Suppressor macrophage treated with lipopolysaccharide for 1 hour (primary cell): Measurements from ENCODE around the gene SLCO1A2.

ENCODE experiments used
- DNase-seq, 3 donors: peaks; one replicate each; pipeline ENCODE4 v3.0.0-alpha.2; 2020 to 2022

The SLCO1A2 gene

DNA sequence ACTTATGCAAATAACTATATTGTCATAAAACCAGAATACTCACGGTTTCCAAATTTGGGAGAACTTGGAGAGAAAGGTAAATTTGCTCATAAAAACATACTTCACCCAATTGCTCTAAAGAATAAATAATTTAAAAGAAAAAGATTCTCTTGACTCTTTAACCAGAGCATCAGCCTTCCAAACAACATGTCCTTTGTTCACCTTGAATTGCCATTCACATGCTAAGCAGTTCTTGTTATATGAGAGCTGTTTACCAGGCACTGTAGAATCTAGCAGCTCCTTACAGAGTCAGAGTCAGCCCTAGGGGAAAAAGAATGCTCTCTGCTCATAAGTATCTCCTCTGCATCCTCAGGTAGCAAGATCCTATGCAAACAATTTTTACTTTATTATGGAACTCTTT is 10.2 kb downstream of the SLCO1A2 start:
- DNase-seq: no peak

GRCh38 chr12:21323736-21324135 is 11.0 kb downstream of the SLCO1A2 start:
- no peak for DNase-seq

DNA sequence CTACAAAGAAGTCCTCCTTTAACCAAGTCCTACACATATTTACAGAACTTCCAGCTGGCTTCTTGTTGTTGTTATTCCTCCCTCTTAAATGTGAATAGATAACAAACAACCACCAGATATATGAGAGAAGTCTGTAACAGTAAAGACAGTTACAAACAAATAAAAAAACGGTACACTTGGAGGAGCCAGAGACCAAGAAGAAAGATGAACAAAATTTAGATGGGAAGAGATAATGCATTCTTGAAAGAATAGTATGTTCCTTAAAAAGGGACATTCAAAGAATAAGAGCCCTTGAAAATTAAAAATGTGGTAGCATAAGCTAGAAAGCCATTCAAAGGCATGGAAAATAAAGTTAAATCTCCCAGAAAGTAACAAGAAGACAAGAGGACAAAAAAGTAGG is 25.9 kb downstream of the SLCO1A2 start:
- DNase-seq: no peak

- DNase-seq: no peak
These were observed 29.1 kb downstream of the SLCO1A2 start for GRCh38 chr12:21305661-21306060.

DNA sequence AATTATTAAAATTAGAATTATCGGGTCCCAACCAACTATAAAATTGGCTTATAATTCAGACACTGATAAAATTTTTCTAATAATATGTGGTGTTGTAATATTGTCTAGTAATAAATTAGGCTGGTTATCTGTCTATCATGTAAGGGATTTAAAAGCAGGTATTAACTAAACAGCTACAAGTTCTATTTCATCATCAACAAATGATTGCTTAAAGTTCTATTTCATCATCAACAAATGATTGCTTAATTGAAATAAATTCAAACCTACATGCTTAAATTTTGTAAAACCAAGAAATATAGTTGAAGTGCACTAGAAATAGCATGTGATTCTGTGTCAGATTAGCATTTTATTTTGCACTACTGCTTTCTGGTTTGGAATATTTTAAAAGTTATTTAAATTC is 34.1 kb downstream of the SLCO1A2 start:
- DNase-seq: peak in 1 of 3 donors; percentile 20

GRCh38 chr12:21296751-21297406 is 37.8 kb downstream of the SLCO1A2 start:
- DNase-seq: peak in 2 of 3 donors; percentile 8 to 29

DNA sequence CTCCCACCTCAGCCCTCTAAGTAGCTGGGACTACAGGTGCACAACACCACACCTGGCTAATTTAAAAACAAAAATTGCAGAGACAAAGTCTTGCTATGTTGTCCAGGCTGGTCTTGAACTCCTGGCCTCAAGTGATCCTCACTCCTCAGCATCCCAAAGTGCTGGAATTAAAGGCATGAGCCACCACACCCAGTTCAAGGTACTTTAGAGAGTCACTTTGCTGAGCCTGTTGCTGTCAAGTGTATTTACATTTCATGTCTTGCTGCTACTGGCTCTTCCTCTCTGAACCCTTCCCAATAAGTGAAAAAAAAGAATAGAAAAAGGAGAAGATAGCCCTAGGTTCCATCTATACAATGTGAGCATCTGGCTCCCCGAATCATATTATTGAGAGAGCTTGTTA is 38.4 kb downstream of the SLCO1A2 start:
- DNase-seq: no peak

- no peak for DNase-seq
These were observed 40.5 kb downstream of the SLCO1A2 start for GRCh38 chr12:21294176-21294575.

DNA sequence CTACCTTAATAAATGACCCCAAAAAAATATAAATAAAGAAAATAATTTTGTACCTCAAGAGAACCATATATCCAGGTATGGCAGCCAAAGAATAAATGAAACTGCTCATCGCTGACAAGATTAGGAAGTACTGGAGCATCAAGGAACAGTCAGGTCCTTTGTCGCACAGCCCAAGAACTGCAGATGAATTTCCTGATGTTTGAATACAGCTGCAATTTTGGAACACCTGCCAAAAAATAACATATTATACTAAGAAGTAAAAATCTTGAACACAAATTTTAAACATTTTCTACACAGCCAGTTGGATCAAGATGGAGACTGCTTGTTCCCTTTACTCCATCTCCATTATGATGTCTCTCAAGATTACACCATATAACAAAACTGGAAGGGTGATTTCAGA is 42.6 kb downstream of the SLCO1A2 start:
- DNase-seq: no peak

DNA sequence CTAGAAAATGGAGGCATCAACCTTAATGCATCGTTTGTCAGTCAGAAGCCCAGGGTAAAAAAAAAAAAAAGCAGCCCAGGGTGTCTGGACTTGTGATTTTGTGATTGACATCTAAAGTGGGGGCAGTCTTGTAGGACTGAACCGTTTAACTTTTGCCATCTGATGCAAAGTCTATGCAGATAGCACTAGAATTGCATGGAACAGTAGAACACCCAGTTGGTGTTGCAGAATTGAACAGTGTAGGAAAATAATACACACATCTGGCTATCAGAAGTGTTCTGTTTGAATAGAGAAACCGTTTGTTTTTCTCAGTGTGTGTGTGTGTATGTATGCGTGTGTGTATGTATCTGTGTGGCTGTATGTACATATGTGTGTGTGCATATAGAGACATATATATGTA is 45.0 kb downstream of the SLCO1A2 start:
- DNase-seq: no peak

DNA sequence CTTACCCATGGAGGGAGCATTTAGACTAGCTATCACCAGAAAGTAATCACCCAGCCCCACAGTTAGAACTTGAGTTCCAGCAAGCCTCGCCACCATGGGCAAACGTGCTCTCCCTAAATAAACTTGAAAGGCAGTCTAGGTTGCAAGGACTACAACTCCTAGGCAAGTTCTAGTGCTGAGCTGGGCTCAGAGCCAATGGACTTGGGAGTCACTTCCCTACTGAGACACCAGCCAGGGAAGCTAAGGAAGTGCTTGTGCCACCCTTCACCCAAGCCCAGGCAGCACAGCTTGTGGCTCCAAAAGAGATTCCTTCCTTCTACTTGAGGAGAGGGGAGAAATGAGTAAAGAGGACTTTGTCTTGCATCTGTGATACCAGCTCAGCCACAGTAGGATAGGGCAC is 57.9 kb downstream of the SLCO1A2 start:
- no peak for DNase-seq

- peak; percentile 1 to 33 (median 23) for DNase-seq
These were observed 68.8 kb downstream of the SLCO1A2 start for GRCh38 chr12:21265932-21266331.

DNA sequence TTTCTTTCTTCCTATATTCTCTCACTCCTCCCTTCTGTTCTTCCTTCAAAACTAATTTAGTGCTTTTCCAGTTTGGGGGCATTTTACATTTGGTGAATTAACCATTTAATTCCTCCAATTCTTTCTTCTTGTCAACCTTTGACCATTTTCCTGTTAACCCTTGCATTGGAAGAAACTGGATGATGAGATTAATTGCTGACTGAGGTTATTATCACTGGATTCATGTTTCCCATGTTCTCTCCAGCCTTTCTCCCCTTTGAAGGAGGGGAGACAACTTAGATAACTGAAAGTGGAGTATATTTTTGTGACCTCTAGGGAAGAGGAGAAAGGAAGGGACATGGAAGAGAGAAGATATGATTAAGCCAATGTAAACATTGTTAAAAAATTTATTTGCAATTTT is 70.5 kb downstream of the SLCO1A2 start:
- no peak for DNase-seq

DNA sequence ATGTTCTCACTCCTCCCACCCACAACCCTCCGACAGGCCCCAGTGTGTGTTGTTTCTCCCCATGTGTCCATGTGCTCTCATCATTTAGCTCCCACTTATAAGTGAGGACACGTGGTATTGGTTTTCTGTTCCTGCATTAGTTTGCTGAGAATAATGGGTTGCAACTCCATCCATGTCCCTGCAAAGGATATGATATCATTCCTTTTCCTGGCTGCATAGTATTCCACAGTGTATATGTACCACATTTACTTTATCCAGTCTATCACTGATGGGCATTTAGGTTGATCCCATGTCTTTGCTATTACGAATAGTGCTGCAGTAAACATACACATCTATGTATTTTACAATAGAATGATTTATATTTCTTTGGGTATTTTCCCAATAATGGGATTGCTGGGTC is 77.5 kb downstream of the SLCO1A2 start:
- no peak for DNase-seq

- DNase-seq: no peak
These were observed 82.6 kb downstream of the SLCO1A2 start for GRCh38 chr12:21252070-21252469.

GRCh38 chr12:21248679-21249078 is 86.0 kb downstream of the SLCO1A2 start:
- no peak for DNase-seq

- no peak for DNase-seq
These were observed 94.9 kb downstream of the SLCO1A2 start for GRCh38 chr12:21239866-21240265.

DNA sequence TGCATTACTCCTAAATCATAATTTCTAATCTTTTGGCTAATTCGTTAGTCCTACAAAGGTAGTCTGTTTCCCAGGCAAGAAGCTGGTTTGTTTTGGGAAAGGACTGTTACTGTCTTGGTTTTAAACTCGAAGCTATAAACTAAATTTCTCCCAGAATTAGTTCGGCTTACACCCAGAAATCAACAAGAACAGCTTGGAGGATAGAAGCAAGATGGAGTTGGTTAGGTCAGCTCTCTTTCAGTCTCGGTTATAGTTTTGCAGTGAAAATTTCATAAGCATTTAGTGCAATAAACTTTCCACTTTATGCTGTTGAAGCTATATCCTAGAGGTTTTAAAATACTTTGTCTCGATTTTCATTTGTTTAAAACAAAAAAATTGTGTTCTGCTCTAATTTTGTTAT is 100.3 kb downstream of the SLCO1A2 start:
- no peak for DNase-seq

GRCh38 chr12:21223930-21224329 is 110.8 kb downstream of the SLCO1A2 start:
- DNase-seq: no peak

- DNase-seq: no peak
These were observed 112.9 kb downstream of the SLCO1A2 start for GRCh38 chr12:21221778-21222177.

GRCh38 chr12:21221072-21221471 is 113.6 kb downstream of the SLCO1A2 start:
- no peak for DNase-seq

- no peak for DNase-seq
These were observed 114.5 kb downstream of the SLCO1A2 start for GRCh38 chr12:21220266-21220665.

DNA sequence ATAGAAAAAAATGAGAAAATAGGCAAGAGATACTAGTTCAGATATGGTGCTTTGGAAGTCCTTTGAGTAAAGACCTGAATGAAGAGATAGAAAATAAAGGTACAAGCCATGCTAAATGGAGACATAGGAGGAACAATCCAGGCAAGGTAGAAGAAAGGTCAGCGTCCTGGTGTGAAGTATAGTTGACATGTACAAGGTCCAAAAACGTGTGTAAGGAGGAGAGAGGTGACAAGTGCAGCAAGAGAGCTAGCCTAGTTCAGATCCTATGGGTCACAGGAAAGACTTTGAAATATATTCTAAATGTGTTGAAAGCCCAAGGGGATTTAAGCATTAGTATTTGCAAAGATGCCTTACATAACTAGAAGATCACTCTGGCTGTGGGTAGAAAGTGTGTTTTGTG is 115.5 kb downstream of the SLCO1A2 start:
- no peak for DNase-seq
